K562 (cell line): Measurements from ENCODE around the gene PRKG1. TPM values are rescaled to one million over a fixed set of nuclear protein-coding genes. Genes with fewer than 3 reads are reported as not detected.

Experiments used
- ATAC-seq: fragments of 200-7000 bp; cut with Tn5 transposase; 3 replicates; pipeline ENCODE4 v1.9.1; 2020; ENCODE audit warnings: moderate library complexity
- BruUV-seq: library from RNA; stranded (reverse); fragments of 400-500 nt; replicated peaks from 2 replicates; lab custom pipeline; 2021; lab: Mats Ljungman, UMichigan
- CTCF ChIA-PET: fragments of 300-600 bp; formaldehyde crosslinking; extraction: SDS; loops from one replicate; lab custom pipeline; 2021; ENCODE audit warnings: low intra/inter-chr PET ratio; lab: Yijun Ruan, JAX
- POLR2A ChIA-PET: fragments of 300-600, 350-650 bp; sonication (Branson Sonifier 250); formaldehyde crosslinking; extraction: SDS; loops from one replicate; lab custom pipeline; 2021; ENCODE audit warnings: antibody characterized with exemption, inconsistent platforms; lab: Yijun Ruan, JAX
- DNase-seq, 4 experiments: peaks; one replicate each; pipeline versions ENCODE4 v3.0.0 to v3.0.0-alpha.2; 2011 to 2018; ENCODE audit warnings: low spot score in 3 of 4, mixed read lengths in 3 of 4; ENCODE audit errors: extremely low read depth in 1 of 4
- FAIRE-seq: peaks from 2 replicates; lab custom pipeline; 2011; peaks lifted over from hg19 to GRCh38; lab: Jason Lieb, UNC
- H2AFZ ChIP-seq: 2 replicates; pipeline ENCODE4 v1.6.0; 2011; ENCODE audit warnings: low read depth, low read length, control low read depth, inconsistent platforms
- H3K27ac ChIP-seq: fragments of 200-600 bp; 3 replicates; pipeline ENCODE4 v1.8.0; 2011; ENCODE audit warnings: low read depth, mild to moderate bottlenecking, control low read depth, inconsistent platforms, low read length, moderate library complexity, mixed read lengths; ENCODE audit errors: extremely low read depth
- H3K27me3 ChIP-seq, 2 experiments: fragments of 300-600 bp in 1 of 2; 2 replicates in 1 of 2; 3 replicates in 1 of 2; pipeline versions ENCODE4 v1.6.0 to v1.8.0; 2011; ENCODE audit warnings: inconsistent platforms in 2 of 2, low read length in 2 of 2, mild to moderate bottlenecking in 1 of 2, mixed read lengths in 1 of 2, moderate library complexity in 1 of 2; ENCODE audit not compliant: control insufficient read depth in 2 of 2, insufficient read depth in 2 of 2
- H3K36me3 ChIP-seq: fragments of 300-600 bp; 3 replicates; pipeline ENCODE4 v1.8.0; 2011; ENCODE audit warnings: mild to moderate bottlenecking, low read length, inconsistent platforms; ENCODE audit not compliant: control insufficient read depth, insufficient read depth
- H3K4me1 ChIP-seq, 2 experiments: fragments of 200-600 bp in 1 of 2; replicated peaks in 1 of 2; 2 replicates in 1 of 2; 3 replicates in 1 of 2; pipeline versions ENCODE4 v1.5.1 to v1.8.0; 2011; ENCODE audit warnings: inconsistent platforms in 2 of 2, low read length in 2 of 2, mild to moderate bottlenecking in 1 of 2, mixed read lengths in 1 of 2, moderate library complexity in 1 of 2; ENCODE audit not compliant: control insufficient read depth in 2 of 2, insufficient read depth in 2 of 2
- H3K4me2 ChIP-seq: 2 replicates; pipeline ENCODE4 v1.6.1; 2011; ENCODE audit warnings: low read length, control low read depth, inconsistent platforms, mixed read lengths; ENCODE audit not compliant: insufficient read depth
- H3K4me3 ChIP-seq: fragments of 200-600 bp; sonication (generic), shearing (Covaris generic); 2 replicates; pipeline ENCODE4 v1.5.1; 2016; ENCODE audit warnings: control low read depth, inconsistent platforms
- H3K79me2 ChIP-seq: fragments of 200-600 bp; 3 replicates; pipeline ENCODE4 v1.8.0; 2011; ENCODE audit warnings: low read length, inconsistent platforms; ENCODE audit not compliant: control insufficient read depth, insufficient read depth
- H3K9ac ChIP-seq, 2 experiments: 2 replicates each; pipeline versions ENCODE4 v1.6.0 to v1.6.1; 2011; ENCODE audit warnings: low read depth in 2 of 2, low read length in 2 of 2, control low read depth in 1 of 2, inconsistent platforms in 1 of 2, mild to moderate bottlenecking in 1 of 2, mixed read lengths in 1 of 2; ENCODE audit not compliant: insufficient read depth in 1 of 2
- H3K9me1 ChIP-seq: one replicate; pipeline ENCODE4 v1.6.0; 2011; ENCODE audit warnings: inconsistent platforms, mild to moderate bottlenecking, low read length, moderate library complexity; ENCODE audit not compliant: control insufficient read depth, insufficient read depth
- H3K9me3 ChIP-seq: replicated peaks from 2 replicates; pipeline ENCODE4 v1.5.1; 2011; ENCODE audit warnings: low read depth, low read length, inconsistent platforms; ENCODE audit not compliant: control insufficient read depth, insufficient read depth
- H4K20me1 ChIP-seq: replicated peaks from 2 replicates; pipeline ENCODE4 v1.6.1; 2011; ENCODE audit warnings: low read length, inconsistent platforms, mixed read lengths; ENCODE audit not compliant: control insufficient read depth, insufficient read depth
- FOXK1 ChIP-seq: sonication (generic); formaldehyde crosslinking; IDR thresholded peaks from 2 replicates; pipeline ENCODE4 v1.8.0; 2022; ENCODE audit warnings: missing genetic modification reagents, mild to moderate bottlenecking, borderline replicate concordance
- IFI16 ChIP-seq: fragments of 250-450 bp; sonication (Bioruptor Pico); IDR thresholded peaks from 2 replicates; pipeline ENCODE4 v2.1.2; 2022; ENCODE audit warnings: mild to moderate bottlenecking, inconsistent platforms
- NFRKB ChIP-seq: fragments of 450-650 bp; IDR thresholded peaks from 2 replicates; pipeline ENCODE4 v1.6.1; 2016; ENCODE audit warnings: low read depth
- SRSF7 ChIP-seq: fragments of 200-400 bp; formaldehyde crosslinking; optimal IDR thresholded peaks from 2 replicates; pipeline ENCODE3; 2017; ENCODE audit warnings: mild to moderate bottlenecking, low read depth, low read length
- ZNF239 ChIP-seq: fragments of 250-450 bp; sonication (Bioruptor Pico); IDR thresholded peaks from 2 replicates; pipeline ENCODE4 v1.4.0; 2020; ENCODE audit warnings: mild to moderate bottlenecking
- in situ Hi-C: fragments of 300-500 bp; cut with MboI; formaldehyde crosslinking; loops from 4 replicates; pipeline ENCODE4 v1.15.0; 2018; ENCODE audit warnings: inconsistent platforms, mixed read lengths
- intact Hi-C: fragments of 100-400 bp; cut with micrococcal nuclease; formaldehyde crosslinking; loops from 2 replicates; pipeline ENCODE4 v1.14.2; 2022
- polyA plus RNA-seq, 8 experiments: library from polyadenylated mRNA; depleted of rRNA in 4 of 8; stranded (reverse) in 5 of 8; unstranded in 3 of 8; fragments of >200 nt; fragmentation: Nextera tagmentation in 2 of 8; fragmentation: Illumina TruSeq in 1 of 8; extraction: Ambion mirVana in 2 of 8; extraction: Trizol in 1 of 8; gene quantifications; 2 replicates each; pipeline versions ENCODE4 v1.2.1 to v1.2.3, GENCODE V29; 2011 to 2014; ENCODE audit warnings: inconsistent platforms in 1 of 8, missing spikeins in 1 of 8
- total RNA-seq, 7 experiments: library from RNA; depleted of rRNA in 6 of 7; stranded (reverse); fragments of >200 nt in 6 of 7; fragmentation: Illumina TruSeq in 2 of 7; extraction: Trizol in 2 of 7; gene quantifications; 2 replicates each; pipeline versions ENCODE4 v1.2.1 to v1.2.3, GENCODE V29; 2011 to 2021; ENCODE audit warnings: low replicate concordance in 1 of 7
- TF ChIP-seq, protein P1 (sequence below): fragments of 450-650 bp; formaldehyde crosslinking; IDR thresholded peaks from 2 replicates; pipeline ENCODE4 v1.4.0; 2022; ENCODE audit warnings: missing genetic modification characterization
- TF ChIP-seq, protein P2 (sequence below): fragments of 200-800 bp; sonication (Bioruptor generic); IDR thresholded peaks from 2 replicates; pipeline ENCODE4 v1.6.1; 2017; ENCODE audit warnings: missing genetic modification characterization, missing compliant biosample characterization
- TF ChIP-seq, protein P3 (sequence below), 2 experiments: fragments of 450-650 bp; formaldehyde crosslinking in 1 of 2; IDR thresholded peaks; 2 replicates each; pipeline versions ENCODE4 v1.4.0 to v1.6.1; 2014 to 2020; ENCODE audit warnings: mild to moderate bottlenecking in 2 of 2, borderline replicate concordance in 1 of 2, low read depth in 1 of 2
- TF ChIP-seq, protein P4 (sequence below): sonication (generic); formaldehyde crosslinking; IDR thresholded peaks from 2 replicates; pipeline ENCODE4 v1.4.0; 2020; ENCODE audit warnings: mild to moderate bottlenecking, missing genetic modification reagents

PRKG1 gene
- total and polyA plus RNA-seq, 9 of the 15 experiments (the other 6 are each of a cell fraction or from before 2014, with no cell fraction given) = 0.22 TPM; not detected in 8

DNA sequence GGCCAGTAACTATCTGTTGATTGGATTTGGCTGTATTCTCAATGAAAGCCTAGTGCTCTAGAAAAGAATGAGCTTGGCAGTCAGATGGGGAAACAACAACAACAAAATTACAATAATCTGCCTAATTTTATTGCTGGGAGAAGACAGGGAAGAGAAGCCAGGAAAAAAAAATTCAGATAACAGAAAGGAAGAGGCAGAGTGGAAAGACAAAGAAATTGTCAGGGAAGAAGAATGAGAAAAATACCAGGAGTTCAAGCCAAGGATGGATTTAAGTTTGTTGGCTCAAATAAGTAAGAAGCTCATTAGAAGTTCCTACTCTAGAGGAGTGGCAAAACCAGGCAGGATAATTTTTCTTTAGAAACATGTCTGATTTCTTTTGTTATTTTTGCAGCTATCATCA is 45.9 kb upstream of the PRKG1 start:
- Histone ChIP-seq H3K36me3 (no peaks in the 10 kb centered on the region), H3K27me3 (no peaks in the 10 kb centered on the region), H4K20me1 (no peaks in the 10 kb centered on the region), H3K79me2 (no peaks in the 10 kb centered on the region), H3K4me2 (no peak overlapping the region), H3K27ac (no peak overlapping the region), H3K4me1 (no peaks in the 10 kb centered on the region), H3K9me1 (no peaks in the 10 kb centered on the region), H3K9me3 (no peaks in the 10 kb centered on the region), H3K9ac (no peak overlapping the region), H2AFZ (no peak overlapping the region), H3K4me3 (no peak overlapping the region)
- BruUV-seq = no TSS peak
- in situ Hi-C loops (no loop called here), intact Hi-C loops (no loop called here)
- no peak for ATAC-seq
- CTCF ChIA-PET = no interaction called here
- no peak for DNase-seq
- no peak for FAIRE-seq
- POLR2A ChIA-PET = no interaction called here
- TF ChIP-seq, protein P1, sequence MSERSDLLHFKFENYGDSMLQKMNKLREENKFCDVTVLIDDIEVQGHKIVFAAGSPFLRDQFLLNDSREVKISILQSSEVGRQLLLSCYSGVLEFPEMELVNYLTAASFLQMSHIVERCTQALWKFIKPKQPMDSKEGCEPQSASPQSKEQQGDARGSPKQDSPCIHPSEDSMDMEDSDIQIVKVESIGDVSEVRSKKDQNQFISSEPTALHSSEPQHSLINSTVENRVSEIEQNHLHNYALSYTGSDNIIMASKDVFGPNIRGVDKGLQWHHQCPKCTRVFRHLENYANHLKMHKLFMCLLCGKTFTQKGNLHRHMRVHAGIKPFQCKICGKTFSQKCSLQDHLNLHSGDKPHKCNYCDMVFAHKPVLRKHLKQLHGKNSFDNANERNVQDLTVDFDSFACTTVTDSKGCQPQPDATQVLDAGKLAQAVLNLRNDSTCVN = no peak
- TF ChIP-seq IFI16 (CRISPR knock-in tag) (no peak), ZNF239 (CRISPR knock-in tag) (no peak), NFRKB (no peak), SRSF7 (no peak), FOXK1 (CRISPR knock-in tag) (no peak)
- TF ChIP-seq, protein P2, sequence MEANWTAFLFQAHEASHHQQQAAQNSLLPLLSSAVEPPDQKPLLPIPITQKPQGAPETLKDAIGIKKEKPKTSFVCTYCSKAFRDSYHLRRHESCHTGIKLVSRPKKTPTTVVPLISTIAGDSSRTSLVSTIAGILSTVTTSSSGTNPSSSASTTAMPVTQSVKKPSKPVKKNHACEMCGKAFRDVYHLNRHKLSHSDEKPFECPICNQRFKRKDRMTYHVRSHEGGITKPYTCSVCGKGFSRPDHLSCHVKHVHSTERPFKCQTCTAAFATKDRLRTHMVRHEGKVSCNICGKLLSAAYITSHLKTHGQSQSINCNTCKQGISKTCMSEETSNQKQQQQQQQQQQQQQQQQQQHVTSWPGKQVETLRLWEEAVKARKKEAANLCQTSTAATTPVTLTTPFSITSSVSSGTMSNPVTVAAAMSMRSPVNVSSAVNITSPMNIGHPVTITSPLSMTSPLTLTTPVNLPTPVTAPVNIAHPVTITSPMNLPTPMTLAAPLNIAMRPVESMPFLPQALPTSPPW (CRISPR knock-in tag) = no peak
- TF ChIP-seq, protein P3, sequence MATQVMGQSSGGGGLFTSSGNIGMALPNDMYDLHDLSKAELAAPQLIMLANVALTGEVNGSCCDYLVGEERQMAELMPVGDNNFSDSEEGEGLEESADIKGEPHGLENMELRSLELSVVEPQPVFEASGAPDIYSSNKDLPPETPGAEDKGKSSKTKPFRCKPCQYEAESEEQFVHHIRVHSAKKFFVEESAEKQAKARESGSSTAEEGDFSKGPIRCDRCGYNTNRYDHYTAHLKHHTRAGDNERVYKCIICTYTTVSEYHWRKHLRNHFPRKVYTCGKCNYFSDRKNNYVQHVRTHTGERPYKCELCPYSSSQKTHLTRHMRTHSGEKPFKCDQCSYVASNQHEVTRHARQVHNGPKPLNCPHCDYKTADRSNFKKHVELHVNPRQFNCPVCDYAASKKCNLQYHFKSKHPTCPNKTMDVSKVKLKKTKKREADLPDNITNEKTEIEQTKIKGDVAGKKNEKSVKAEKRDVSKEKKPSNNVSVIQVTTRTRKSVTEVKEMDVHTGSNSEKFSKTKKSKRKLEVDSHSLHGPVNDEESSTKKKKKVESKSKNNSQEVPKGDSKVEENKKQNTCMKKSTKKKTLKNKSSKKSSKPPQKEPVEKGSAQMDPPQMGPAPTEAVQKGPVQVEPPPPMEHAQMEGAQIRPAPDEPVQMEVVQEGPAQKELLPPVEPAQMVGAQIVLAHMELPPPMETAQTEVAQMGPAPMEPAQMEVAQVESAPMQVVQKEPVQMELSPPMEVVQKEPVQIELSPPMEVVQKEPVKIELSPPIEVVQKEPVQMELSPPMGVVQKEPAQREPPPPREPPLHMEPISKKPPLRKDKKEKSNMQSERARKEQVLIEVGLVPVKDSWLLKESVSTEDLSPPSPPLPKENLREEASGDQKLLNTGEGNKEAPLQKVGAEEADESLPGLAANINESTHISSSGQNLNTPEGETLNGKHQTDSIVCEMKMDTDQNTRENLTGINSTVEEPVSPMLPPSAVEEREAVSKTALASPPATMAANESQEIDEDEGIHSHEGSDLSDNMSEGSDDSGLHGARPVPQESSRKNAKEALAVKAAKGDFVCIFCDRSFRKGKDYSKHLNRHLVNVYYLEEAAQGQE (IDR thresholded peaks at IDR 0.05; ENCODE audit: borderline replicate concordance) = no peak
- TF ChIP-seq, protein P3 (CRISPR knock-in tag; IDR thresholded peaks at IDR 0.05; ENCODE audit: low read depth) = no peak
- TF ChIP-seq, protein P4, sequence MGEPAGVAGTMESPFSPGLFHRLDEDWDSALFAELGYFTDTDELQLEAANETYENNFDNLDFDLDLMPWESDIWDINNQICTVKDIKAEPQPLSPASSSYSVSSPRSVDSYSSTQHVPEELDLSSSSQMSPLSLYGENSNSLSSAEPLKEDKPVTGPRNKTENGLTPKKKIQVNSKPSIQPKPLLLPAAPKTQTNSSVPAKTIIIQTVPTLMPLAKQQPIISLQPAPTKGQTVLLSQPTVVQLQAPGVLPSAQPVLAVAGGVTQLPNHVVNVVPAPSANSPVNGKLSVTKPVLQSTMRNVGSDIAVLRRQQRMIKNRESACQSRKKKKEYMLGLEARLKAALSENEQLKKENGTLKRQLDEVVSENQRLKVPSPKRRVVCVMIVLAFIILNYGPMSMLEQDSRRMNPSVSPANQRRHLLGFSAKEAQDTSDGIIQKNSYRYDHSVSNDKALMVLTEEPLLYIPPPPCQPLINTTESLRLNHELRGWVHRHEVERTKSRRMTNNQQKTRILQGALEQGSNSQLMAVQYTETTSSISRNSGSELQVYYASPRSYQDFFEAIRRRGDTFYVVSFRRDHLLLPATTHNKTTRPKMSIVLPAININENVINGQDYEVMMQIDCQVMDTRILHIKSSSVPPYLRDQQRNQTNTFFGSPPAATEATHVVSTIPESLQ (CRISPR knock-in tag) = no peak
